Astrocyte of the spinal cord (primary cell): Measurements from ENCODE around the gene SAG.

ENCODE experiments used
- DNase-seq: peaks from one replicate; pipeline ENCODE4 v3.0.0; 2011; ENCODE audit warnings: low read depth, low spot score
- H3K4me3 ChIP-seq: 2 replicates; pipeline ENCODE4 v1.5.1; 2011; ENCODE audit warnings: low read depth, mild to moderate bottlenecking, low read length, moderate library complexity
- CTCF ChIP-seq: IDR thresholded peaks from 2 replicates; pipeline ENCODE4 v1.5.1; 2012; ENCODE audit warnings: low read depth, mild to moderate bottlenecking, low read length, inconsistent platforms
- in situ Hi-C: cut with HindIII; loops from 2 replicates; pipeline ENCODE4 v1.10.0; 2017; ENCODE audit warnings: low sequenced_read_pairs

The SAG gene

GRCh38 chr2:233380995-233381637 is 73.5 kb downstream of the SAG start:
- in situ Hi-C loops: no loop called here
- H3K4me3 ChIP-seq: no peak overlapping the region
- DNase-seq: no peak
- no peak for TF ChIP-seq CTCF

- no peak overlapping the region for H3K4me3 ChIP-seq
- in situ Hi-C loops: no loop called here
- no peak for TF ChIP-seq CTCF
- DNase-seq: no peak
Measured at GRCh38 chr2:233381638-233381995, 74.0 kb downstream of the SAG start.

GRCh38 chr2:233384015-233384414 is 76.4 kb downstream of the SAG start:
- in situ Hi-C loops: no loop called here
- TF ChIP-seq CTCF: no peak
- no peak for DNase-seq
- no peak overlapping the region for H3K4me3 ChIP-seq

GRCh38 chr2:233384811-233385488 is 77.3 kb downstream of the SAG start:
- no peak for TF ChIP-seq CTCF
- H3K4me3 ChIP-seq: no peak overlapping the region
- DNase-seq: no peak
- in situ Hi-C loops: no loop called here

- in situ Hi-C loops: no loop called here
- peak; percentile 10 for DNase-seq
- no peak overlapping the region for H3K4me3 ChIP-seq
- no peak for TF ChIP-seq CTCF
Measured at GRCh38 chr2:233385489-233386044, 78.0 kb downstream of the SAG start.

GRCh38 chr2:233386382-233387041 is 78.9 kb downstream of the SAG start:
- TF ChIP-seq CTCF: no peak
- peak; percentile 47 for DNase-seq
- H3K4me3 ChIP-seq: no peak overlapping the region
- in situ Hi-C loops: no loop called here
